HG02840 (cell line): Measurements from ENCODE around the gene MAGEA2.
"Not testable (repeated sequence)": the region's sequence is repeated elsewhere in the genome, so short reads cannot be mapped to it uniquely, and the experiment has no call there.

Experiments
- ATAC-seq: cut with Tn5 transposase; IDR thresholded peaks from one replicate; pipeline ENCODE4 v1.9.1; 2021; ENCODE audit warnings: mild to moderate bottlenecking, moderate library complexity, moderate number of reproducible peaks; ENCODE audit not compliant: unreplicated experiment, low FRiP score

MAGEA2 gene

DNA sequence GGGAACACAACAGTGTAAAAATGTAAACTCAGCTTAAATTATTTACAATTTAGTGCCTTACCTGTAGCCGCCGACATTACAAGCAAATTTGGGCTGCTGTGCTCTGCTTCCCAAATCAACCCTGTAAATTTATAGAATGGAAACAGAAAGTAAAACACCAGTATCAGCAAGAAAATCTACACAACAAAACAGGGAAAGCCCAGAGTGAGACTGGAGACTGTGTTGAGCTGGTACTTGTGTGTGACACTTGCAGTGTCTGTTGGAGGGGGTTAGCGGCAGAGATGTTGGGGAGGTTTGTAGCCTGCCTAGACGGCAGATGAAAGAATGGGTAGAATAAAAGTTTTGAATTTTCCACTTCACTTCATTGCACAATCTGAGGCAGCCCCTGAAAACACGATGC, 40.4 kb downstream of the MAGEA2 start:
- not testable (repeated sequence) for ATAC-seq

DNA sequence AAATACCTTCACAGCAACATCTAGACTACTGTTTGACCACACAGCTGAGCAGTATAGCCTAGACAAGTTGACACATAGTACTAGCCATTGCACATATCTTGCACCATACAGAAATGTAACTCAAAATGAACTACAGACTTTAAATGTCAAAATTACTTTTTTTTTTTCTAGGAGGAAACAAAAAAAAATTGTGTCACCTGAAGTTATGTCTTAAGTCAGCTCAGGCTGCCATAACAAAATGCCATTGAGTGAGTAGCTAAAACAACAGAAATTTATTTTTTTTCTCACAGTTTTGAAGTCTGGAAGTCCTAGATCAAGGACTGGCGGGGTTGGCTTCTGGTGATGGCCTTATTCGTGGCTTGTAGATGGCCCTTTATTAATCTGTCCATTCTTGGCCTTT, 44.5 kb downstream of the MAGEA2 start, which contains the start of gene CSAG2:
CSAG2 (minus strand) TSS at position 101 of the 400 bp plus-strand sequence. CDS start 161 bp downstream, outside the sequence.
- not testable (repeated sequence) for ATAC-seq

GRCh38 chrX:152706500-152706899, 47.1 kb downstream of the MAGEA2 start:
- not testable (repeated sequence) for ATAC-seq

DNA sequence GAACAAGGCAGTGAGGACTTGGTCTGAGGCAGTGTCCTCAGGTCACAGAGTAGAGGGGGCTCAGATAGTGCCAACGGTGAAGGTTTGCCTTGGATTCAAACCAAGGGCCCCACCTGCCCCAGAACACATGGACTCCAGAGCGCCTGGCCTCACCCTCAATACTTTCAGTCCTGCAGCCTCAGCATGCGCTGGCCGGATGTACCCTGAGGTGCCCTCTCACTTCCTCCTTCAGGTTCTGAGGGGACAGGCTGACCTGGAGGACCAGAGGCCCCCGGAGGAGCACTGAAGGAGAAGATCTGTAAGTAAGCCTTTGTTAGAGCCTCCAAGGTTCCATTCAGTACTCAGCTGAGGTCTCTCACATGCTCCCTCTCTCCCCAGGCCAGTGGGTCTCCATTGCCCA, 53.3 kb downstream of the MAGEA2 start:
- not testable (repeated sequence) for ATAC-seq
